ENCODE data around the gene KRTAP12-4. TPM values are rescaled to one million over a fixed set of nuclear protein-coding genes. Genes with fewer than 3 reads are reported as not detected.

Gene KRTAP12-4
- total and polyA plus RNA-seq, 2 donors from 2014 or later: not detected

DNA sequence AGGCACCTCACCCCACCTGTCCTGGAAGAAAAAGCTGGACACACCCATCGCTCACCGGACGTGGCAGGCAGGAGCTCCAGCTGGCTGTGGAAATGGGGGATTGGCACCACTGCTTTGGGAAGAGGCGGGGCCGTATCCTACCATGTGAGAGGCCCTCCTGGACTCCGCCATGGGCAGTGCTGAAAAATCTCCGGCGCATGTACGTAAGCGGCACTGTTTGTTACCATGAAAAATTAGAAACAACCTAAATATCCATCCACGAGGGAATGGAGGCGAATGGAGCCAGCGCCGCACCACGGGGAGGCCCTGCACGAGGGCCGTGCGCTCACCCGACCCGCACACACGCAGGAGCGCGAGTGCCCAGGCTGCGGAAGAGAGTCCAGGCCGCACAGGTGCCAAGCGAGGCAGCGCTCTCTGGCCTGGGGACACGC, 39.5 kb downstream of the KRTAP12-4 start:
- H3K4me1 ChIP-seq (ENCODE audit: control insufficient read depth in 2 of 3, insufficient read depth in 2 of 3, low read depth in 1 of 3, low read length in 3 of 3): no peaks in the 10 kb centered on the region
- no peaks in the 10 kb centered on the region for H3K27me3 ChIP-seq (ENCODE audit: control insufficient read depth, insufficient read depth, low read length)
- H3K27ac ChIP-seq (ENCODE audit: low read depth in 2 of 2, low read length in 2 of 2): no peak overlapping the region
- H3K36me3 ChIP-seq (ENCODE audit: control insufficient read depth in 2 of 3, insufficient read depth in 3 of 3, low read length in 3 of 3): no peaks in the 10 kb centered on the region
- H3K9ac ChIP-seq (ENCODE audit: low read length in 3 of 3): no peak overlapping the region
- no peak overlapping the region for H3K4me3 ChIP-seq (ENCODE audit: low read length in 3 of 3)
- DNase-seq (no peak), FAIRE-seq (no peak)
- H3K9me3 ChIP-seq (ENCODE audit: control insufficient read depth in 2 of 3, insufficient read depth in 1 of 3, low read length in 3 of 3): peaks cover 0 to 5% (median 0%) of the 10 kb centered on the region in 3 donors
- TF ChIP-seq, protein P1, sequence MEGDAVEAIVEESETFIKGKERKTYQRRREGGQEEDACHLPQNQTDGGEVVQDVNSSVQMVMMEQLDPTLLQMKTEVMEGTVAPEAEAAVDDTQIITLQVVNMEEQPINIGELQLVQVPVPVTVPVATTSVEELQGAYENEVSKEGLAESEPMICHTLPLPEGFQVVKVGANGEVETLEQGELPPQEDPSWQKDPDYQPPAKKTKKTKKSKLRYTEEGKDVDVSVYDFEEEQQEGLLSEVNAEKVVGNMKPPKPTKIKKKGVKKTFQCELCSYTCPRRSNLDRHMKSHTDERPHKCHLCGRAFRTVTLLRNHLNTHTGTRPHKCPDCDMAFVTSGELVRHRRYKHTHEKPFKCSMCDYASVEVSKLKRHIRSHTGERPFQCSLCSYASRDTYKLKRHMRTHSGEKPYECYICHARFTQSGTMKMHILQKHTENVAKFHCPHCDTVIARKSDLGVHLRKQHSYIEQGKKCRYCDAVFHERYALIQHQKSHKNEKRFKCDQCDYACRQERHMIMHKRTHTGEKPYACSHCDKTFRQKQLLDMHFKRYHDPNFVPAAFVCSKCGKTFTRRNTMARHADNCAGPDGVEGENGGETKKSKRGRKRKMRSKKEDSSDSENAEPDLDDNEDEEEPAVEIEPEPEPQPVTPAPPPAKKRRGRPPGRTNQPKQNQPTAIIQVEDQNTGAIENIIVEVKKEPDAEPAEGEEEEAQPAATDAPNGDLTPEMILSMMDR (IDR thresholded peaks at IDR 0.05; ENCODE audit: borderline replicate concordance, extremely low read depth, insufficient read depth): no peak
- intact Hi-C loops (cut with DNase I): no loop called here

DNA sequence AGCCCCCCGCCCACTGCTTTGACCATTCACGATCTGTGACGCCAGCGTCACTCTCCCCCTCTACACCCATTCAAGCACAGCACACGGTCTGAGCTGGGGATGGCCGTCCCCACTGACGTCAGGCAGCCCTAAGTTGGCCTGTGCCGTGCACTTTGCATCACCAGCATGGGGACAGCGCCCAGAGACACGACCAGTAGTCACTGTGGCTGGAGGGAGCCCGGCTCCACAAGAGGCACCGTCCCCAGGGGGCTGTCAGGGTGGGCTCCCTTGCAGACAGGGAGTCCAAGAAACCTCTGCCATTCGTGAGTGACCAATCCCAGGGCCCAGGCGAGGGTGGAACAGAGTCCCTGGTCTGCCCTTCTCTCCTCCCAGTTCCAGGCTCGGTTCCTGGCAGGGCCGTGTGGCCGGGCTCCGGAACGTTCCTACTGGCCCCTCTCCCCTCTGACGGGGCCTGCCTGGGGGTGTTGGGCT, 40.3 kb downstream of the KRTAP12-4 start:
- H3K4me3 ChIP-seq (ENCODE audit: low read length in 3 of 3): no peak overlapping the region
- DNase-seq: peak in 1 of 5 donors; percentile 55
- no peaks in the 10 kb centered on the region for H3K27me3 ChIP-seq (ENCODE audit: control insufficient read depth, insufficient read depth, low read length)
- peaks cover 0 to 5% (median 0%) of the 10 kb centered on the region in 3 donors for H3K9me3 ChIP-seq (ENCODE audit: control insufficient read depth in 2 of 3, insufficient read depth in 1 of 3, low read length in 3 of 3)
- intact Hi-C loops (cut with DNase I): no loop called here
- TF ChIP-seq, protein P1 (IDR thresholded peaks at IDR 0.05; ENCODE audit: borderline replicate concordance, extremely low read depth, insufficient read depth): no peak
- H3K9ac ChIP-seq (ENCODE audit: low read length in 3 of 3): no peak overlapping the region
- FAIRE-seq: no peak
- no peaks in the 10 kb centered on the region for H3K4me1 ChIP-seq (ENCODE audit: control insufficient read depth in 2 of 3, insufficient read depth in 2 of 3, low read depth in 1 of 3, low read length in 3 of 3)
- H3K27ac ChIP-seq (ENCODE audit: low read depth in 2 of 2, low read length in 2 of 2): no peak overlapping the region
- no peaks in the 10 kb centered on the region for H3K36me3 ChIP-seq (ENCODE audit: control insufficient read depth in 2 of 3, insufficient read depth in 3 of 3, low read length in 3 of 3)

DNA sequence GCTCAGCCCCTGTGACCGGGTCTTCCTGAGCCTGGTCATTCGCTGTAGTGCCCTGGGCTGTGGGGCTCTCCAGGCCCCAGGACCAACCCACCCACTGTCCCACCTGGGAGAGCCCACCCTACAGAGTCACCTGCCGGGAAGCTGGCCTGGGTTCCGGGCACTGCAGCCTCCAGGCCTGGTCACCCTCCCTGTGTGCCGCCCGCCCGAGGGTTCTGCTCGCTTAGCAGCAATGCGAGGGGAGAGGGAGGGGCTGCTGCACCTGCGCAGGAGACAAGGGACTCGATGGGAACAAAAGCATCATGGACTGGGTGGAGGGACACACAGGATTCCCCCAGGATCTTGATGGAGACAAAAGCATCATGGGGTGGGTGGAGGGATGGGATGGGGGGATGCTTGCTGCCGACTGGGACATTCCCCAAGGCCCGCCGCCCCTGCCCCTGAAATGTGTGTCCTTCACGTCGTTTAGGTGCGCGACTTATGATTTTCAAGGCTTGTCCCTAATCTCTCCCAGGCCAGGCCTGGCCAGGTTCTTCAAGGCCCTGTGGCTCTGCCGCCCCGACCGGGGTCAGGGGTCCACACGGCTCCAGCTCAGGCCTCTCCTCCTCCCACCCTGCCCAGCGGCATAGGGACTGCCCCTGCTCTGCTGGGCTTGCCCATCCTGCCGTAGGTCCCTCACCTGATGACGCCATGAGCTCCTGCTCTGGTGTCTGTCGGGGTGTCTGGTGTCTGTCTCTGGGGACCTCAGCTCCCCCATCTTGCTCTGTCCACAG, 40.9 kb downstream of the KRTAP12-4 start:
- TF ChIP-seq, protein P1 (IDR thresholded peaks at IDR 0.05; ENCODE audit: borderline replicate concordance, extremely low read depth, insufficient read depth): no peak
- FAIRE-seq (no peak), DNase-seq (peak in 1 of 5 donors; percentile 66)
- no peaks in the 10 kb centered on the region for H3K27me3 ChIP-seq (ENCODE audit: control insufficient read depth, insufficient read depth, low read length)
- H3K4me1 ChIP-seq (ENCODE audit: control insufficient read depth in 2 of 3, insufficient read depth in 2 of 3, low read depth in 1 of 3, low read length in 3 of 3): no peaks in the 10 kb centered on the region
- no peak overlapping the region for H3K4me3 ChIP-seq (ENCODE audit: low read length in 3 of 3)
- no peak overlapping the region for H3K9ac ChIP-seq (ENCODE audit: low read length in 3 of 3)
- H3K27ac ChIP-seq (ENCODE audit: low read depth in 2 of 2, low read length in 2 of 2): no peak overlapping the region
- H3K9me3 ChIP-seq (ENCODE audit: control insufficient read depth in 2 of 3, insufficient read depth in 1 of 3, low read length in 3 of 3): peaks cover 0 to 5% (median 0%) of the 10 kb centered on the region in 3 donors
- intact Hi-C loops (cut with DNase I): no loop called here
- no peaks in the 10 kb centered on the region for H3K36me3 ChIP-seq (ENCODE audit: control insufficient read depth in 2 of 3, insufficient read depth in 3 of 3, low read length in 3 of 3)

Data from kidney (tissue), 14 donors.